Kasumi-1 (cell line): ENCODE measurements around the gene LAMC3.

ENCODE experiments used
- DNase-seq, 2 experiments: peaks; one replicate each; lab custom pipeline; 2025; lab: John Stamatoyannopoulos, UW

LAMC3 gene

GRCh38 chr9:131121346-131121745 lies 112.4 kb downstream of the LAMC3 start:
- no peak for DNase-seq

GRCh38 chr9:131122158-131122557 lies 113.2 kb downstream of the LAMC3 start:
- DNase-seq = no peak

GRCh38 chr9:131125038-131125287 lies 116.0 kb downstream of the LAMC3 start:
- DNase-seq = no peak

GRCh38 chr9:131125288-131126058 lies 116.5 kb downstream of the LAMC3 start, which contains the start of gene NUP214:
NUP214 (plus strand) TSS chr9:131125586; CDS start chr9:131125705, 119 bp downstream.
- DNase-seq = peak; percentile 92 to 95

- no peak for DNase-seq
Measured at GRCh38 chr9:131126059-131126426, 117.1 kb downstream of the LAMC3 start.

GRCh38 chr9:131129183-131129582 lies 120.2 kb downstream of the LAMC3 start:
- DNase-seq = no peak

GRCh38 chr9:131138676-131139075 lies 129.7 kb downstream of the LAMC3 start:
- no peak for DNase-seq

- DNase-seq = no peak
Measured at GRCh38 chr9:131140112-131140511, 131.1 kb downstream of the LAMC3 start.

- DNase-seq = no peak
Measured at GRCh38 chr9:131140550-131140949, 131.6 kb downstream of the LAMC3 start.

- DNase-seq = no peak
Measured at GRCh38 chr9:131142160-131142559, 133.2 kb downstream of the LAMC3 start.
